Activated CD4-positive, alpha-beta memory T cell treated with anti-CD3 and anti-CD28 coated beads for 36 hours (primary cell): ENCODE measurements around the gene RAD51B. TPM values are rescaled to one million over a fixed set of nuclear protein-coding genes. Genes with fewer than 3 reads are reported as not detected.
A peak's percentile ranks its signal among the peaks of the same experiment; 100 is the strongest.

ENCODE experiments used
- CTCF ChIA-PET: fragments of 350-600 bp; sonication (Branson Sonifier 250); formaldehyde crosslinking; loops from one replicate; lab custom pipeline; 2021; ENCODE audit warnings: antibody characterized with exemption, inconsistent platforms; lab: Charles Lee
- POLR2A ChIA-PET: fragments of 350-600 bp; sonication (Branson Sonifier 250); formaldehyde crosslinking; loops from one replicate; lab custom pipeline; 2021; ENCODE audit warnings: antibody characterized with exemption; lab: Charles Lee
- DNase-seq: peaks from one replicate; pipeline ENCODE4 v3.0.0-alpha.2; 2020
- H3K27ac Mint-ChIP-seq: one replicate; pipeline ENCODE4 v1.8.0; 2021; ENCODE audit warnings: mixed read lengths
- H3K27me3 Mint-ChIP-seq: one replicate; pipeline ENCODE4 v1.8.0; 2021; ENCODE audit warnings: mixed read lengths
- H3K36me3 Mint-ChIP-seq: one replicate; pipeline ENCODE4 v1.8.0; 2021; ENCODE audit warnings: mixed read lengths
- H3K4me1 Mint-ChIP-seq: one replicate; pipeline ENCODE4 v1.8.0; 2021; ENCODE audit warnings: low read depth, mixed read lengths
- H3K4me3 Mint-ChIP-seq: one replicate; pipeline ENCODE4 v1.8.0; 2021; ENCODE audit warnings: mild to moderate bottlenecking, mixed read lengths
- H3K9me3 Mint-ChIP-seq: one replicate; pipeline ENCODE4 v1.8.0; 2021; ENCODE audit warnings: mixed read lengths
- intact Hi-C: fragments of 100-400 bp; cut with micrococcal nuclease; formaldehyde crosslinking; loops from one replicate; pipeline ENCODE4 v1.15.1; 2023
- total RNA-seq, 2 experiments: library from RNA; stranded (reverse); gene quantifications; one replicate each; pipeline ENCODE4 v1.2.3, GENCODE V29; 2021

The RAD51B gene
- total RNA-seq, 2 experiments from 2014 or later, result 32.3 to 34.3 TPM

- no peaks in the 10 kb centered on the region for H3K27me3 Mint-ChIP-seq
- no peak overlapping the region for H3K27ac Mint-ChIP-seq
- POLR2A ChIA-PET, result interaction anchor here (0.7 kb wide), 1 partner anchor 72 kb away, joined by 5 read pairs; no protein-coding TSS in a partner anchor
- no peaks in the 10 kb centered on the region for H3K36me3 Mint-ChIP-seq
- peaks cover 22% of the 10 kb centered on the region for H3K4me1 Mint-ChIP-seq
- no peak overlapping the region for H3K4me3 Mint-ChIP-seq
- no peaks in the 10 kb centered on the region for H3K9me3 Mint-ChIP-seq
- DNase-seq, result peak; percentile 2
- CTCF ChIA-PET, result interaction anchor here (0.6 kb wide), 1 partner anchor 66 kb away, joined by 5 read pairs; no protein-coding TSS in a partner anchor
- intact Hi-C loops, result no loop called here
These were observed 903.5 kb downstream of the RAD51B start for GRCh38 chr14:68722968-68723566.

- CTCF ChIA-PET, result no interaction called here
- intact Hi-C loops, result no loop called here
These were observed 904.3 kb downstream of the RAD51B start for GRCh38 chr14:68723808-68724268.

GRCh38 chr14:68724914-68725313 lies 905.3 kb downstream of the RAD51B start:
- ChIA-PET POLR2A (interaction anchor here (0.8 to 1.0 kb wide), 2 partner anchors 57 to 902 kb away, joined by 3 read pairs; no protein-coding TSS in a partner anchor), CTCF (no interaction called here)
- no peaks in the 10 kb centered on the region for H3K9me3 Mint-ChIP-seq
- DNase-seq, result no peak
- H3K4me1 Mint-ChIP-seq, result peaks cover 15% of the 10 kb centered on the region
- no peak overlapping the region for H3K4me3 Mint-ChIP-seq
- H3K36me3 Mint-ChIP-seq, result no peaks in the 10 kb centered on the region
- intact Hi-C loops, result no loop called here
- H3K27ac Mint-ChIP-seq, result no peak overlapping the region
- no peaks in the 10 kb centered on the region for H3K27me3 Mint-ChIP-seq

More at GRCh38 chr14:68723808-68724268, 904.3 kb downstream of the RAD51B start:
- Mint-ChIP-seq H3K4me3 (no peak overlapping the region), H3K27ac (no peak overlapping the region), H3K4me1 (peaks cover 21% of the 10 kb centered on the region), H3K27me3 (no peaks in the 10 kb centered on the region), H3K36me3 (no peaks in the 10 kb centered on the region), H3K9me3 (no peaks in the 10 kb centered on the region)
- POLR2A ChIA-PET, result no interaction called here
- no peak for DNase-seq

GRCh38 chr14:68726093-68726695 lies 906.6 kb downstream of the RAD51B start:
- no peak overlapping the region for H3K27ac Mint-ChIP-seq
- DNase-seq, result no peak
- intact Hi-C loops, result no loop called here
- ChIA-PET POLR2A (no interaction called here), CTCF (no interaction called here)
- no peaks in the 10 kb centered on the region for H3K36me3 Mint-ChIP-seq
- H3K27me3 Mint-ChIP-seq, result no peaks in the 10 kb centered on the region
- no peaks in the 10 kb centered on the region for H3K9me3 Mint-ChIP-seq
- peaks cover 11% of the 10 kb centered on the region for H3K4me1 Mint-ChIP-seq
- no peak overlapping the region for H3K4me3 Mint-ChIP-seq

- H3K9me3 Mint-ChIP-seq, result no peaks in the 10 kb centered on the region
- intact Hi-C loops, result no loop called here
- H3K27ac Mint-ChIP-seq, result no peak overlapping the region
- DNase-seq, result peak; percentile 5
- CTCF ChIA-PET, result interaction anchor here (1.8 kb wide), 1 partner anchor 9 kb away, joined by 11 read pairs; no protein-coding TSS in a partner anchor
- H3K36me3 Mint-ChIP-seq, result no peaks in the 10 kb centered on the region
- H3K27me3 Mint-ChIP-seq, result no peaks in the 10 kb centered on the region
- H3K4me3 Mint-ChIP-seq, result no peak overlapping the region
- peaks cover 15% of the 10 kb centered on the region for H3K4me1 Mint-ChIP-seq
- POLR2A ChIA-PET, result no interaction called here
These were observed 907.9 kb downstream of the RAD51B start for GRCh38 chr14:68727315-68728047.

- Mint-ChIP-seq H3K27me3 (no peaks in the 10 kb centered on the region), H3K4me3 (no peak overlapping the region), H3K36me3 (no peaks in the 10 kb centered on the region), H3K9me3 (no peaks in the 10 kb centered on the region), H3K4me1 (peaks cover 25% of the 10 kb centered on the region), H3K27ac (no peak overlapping the region)
- intact Hi-C loops, result no loop called here
- peak; percentile 13 for DNase-seq
- POLR2A ChIA-PET, result no interaction called here
- CTCF ChIA-PET, result interaction anchor here (1.8 kb wide), 1 partner anchor 10 kb away, joined by 11 read pairs; no protein-coding TSS in a partner anchor
These were observed 908.9 kb downstream of the RAD51B start for GRCh38 chr14:68728342-68729106.

- CTCF ChIA-PET, result interaction anchor here (1.8 kb wide), 1 partner anchor 11 kb away, joined by 11 read pairs; no protein-coding TSS in a partner anchor
- Mint-ChIP-seq H3K36me3 (no peaks in the 10 kb centered on the region), H3K27me3 (no peaks in the 10 kb centered on the region), H3K4me1 (peaks cover 35% of the 10 kb centered on the region), H3K4me3 (no peak overlapping the region), H3K27ac (no peak overlapping the region), H3K9me3 (no peaks in the 10 kb centered on the region)
- POLR2A ChIA-PET, result no interaction called here
- DNase-seq, result no peak
- intact Hi-C loops, result no loop called here
These were observed 910.0 kb downstream of the RAD51B start for GRCh38 chr14:68729556-68729955.

GRCh38 chr14:68730348-68730747 lies 910.8 kb downstream of the RAD51B start:
- CTCF ChIA-PET, result no interaction called here
- no peak overlapping the region for H3K27ac Mint-ChIP-seq
- DNase-seq, result no peak
- no peaks in the 10 kb centered on the region for H3K36me3 Mint-ChIP-seq
- peaks cover 39% of the 10 kb centered on the region for H3K4me1 Mint-ChIP-seq
- POLR2A ChIA-PET, result no interaction called here
- no peaks in the 10 kb centered on the region for H3K9me3 Mint-ChIP-seq
- intact Hi-C loops, result no loop called here
- no peak overlapping the region for H3K4me3 Mint-ChIP-seq
- no peaks in the 10 kb centered on the region for H3K27me3 Mint-ChIP-seq

- H3K36me3 Mint-ChIP-seq, result no peaks in the 10 kb centered on the region
- ChIA-PET CTCF (no interaction called here), POLR2A (no interaction called here)
- H3K9me3 Mint-ChIP-seq, result no peaks in the 10 kb centered on the region
- no peaks in the 10 kb centered on the region for H3K27me3 Mint-ChIP-seq
- intact Hi-C loops, result no loop called here
- H3K27ac Mint-ChIP-seq, result no peak overlapping the region
- H3K4me3 Mint-ChIP-seq, result no peak overlapping the region
- peaks cover 39% of the 10 kb centered on the region for H3K4me1 Mint-ChIP-seq
- DNase-seq, result no peak
These were observed 911.3 kb downstream of the RAD51B start for GRCh38 chr14:68730811-68731425.

GRCh38 chr14:68733086-68733914 lies 913.7 kb downstream of the RAD51B start:
- ChIA-PET POLR2A (interaction anchor here (1.0 to 2.5 kb wide), 8 partner anchors 14 to 69 kb away, joined by 3 to 12 read pairs (median 5); partner anchors contain the start of gene ZFP36L1), CTCF (interaction anchor here (1.1 to 1.4 kb wide), 4 partner anchors 13 to 116 kb away, joined by 3 to 8 read pairs (median 4); no protein-coding TSS in a partner anchor)
- H3K9me3 Mint-ChIP-seq, result no peaks in the 10 kb centered on the region
- peak overlapping the region; percentile 56 for H3K4me3 Mint-ChIP-seq
- H3K36me3 Mint-ChIP-seq, result no peaks in the 10 kb centered on the region
- peaks cover 39% of the 10 kb centered on the region for H3K4me1 Mint-ChIP-seq
- H3K27me3 Mint-ChIP-seq, result no peaks in the 10 kb centered on the region
- peak overlapping the region; percentile 86 for H3K27ac Mint-ChIP-seq
- intact Hi-C loops, result loop anchor here (1.0 kb wide), 1 partner anchor 14 kb away; no protein-coding TSS in a partner anchor
- peak; percentile 70 for DNase-seq
